ENCODE data around the gene CRTAC1.
A peak's percentile ranks its signal among the peaks of the same experiment; 100 is the strongest.

The CRTAC1 gene

DNA sequence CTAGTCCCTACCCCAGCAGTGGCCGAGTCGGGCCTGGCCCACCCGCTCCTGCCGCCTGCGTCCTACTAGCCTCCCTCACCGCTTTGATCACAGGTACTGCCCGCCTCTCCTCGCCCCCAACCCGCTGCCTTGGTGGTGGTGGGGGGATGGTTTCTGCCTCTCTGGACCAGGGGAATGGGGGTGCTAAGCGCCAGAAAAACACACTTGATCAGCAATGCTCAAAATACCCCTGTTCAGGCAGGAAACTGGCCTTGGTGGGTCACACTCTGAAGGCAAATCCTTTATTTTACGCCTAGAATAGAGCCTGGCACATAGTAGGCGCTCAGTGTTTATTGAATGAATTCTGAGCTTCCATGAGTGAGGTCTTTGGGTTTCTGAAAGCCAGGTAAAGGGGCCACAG, 1.0 kb upstream of the CRTAC1 start:
- FAIRE-seq (no peak), DNase-seq (ENCODE audit: insufficient read length, low spot score) (no peak)

DNA sequence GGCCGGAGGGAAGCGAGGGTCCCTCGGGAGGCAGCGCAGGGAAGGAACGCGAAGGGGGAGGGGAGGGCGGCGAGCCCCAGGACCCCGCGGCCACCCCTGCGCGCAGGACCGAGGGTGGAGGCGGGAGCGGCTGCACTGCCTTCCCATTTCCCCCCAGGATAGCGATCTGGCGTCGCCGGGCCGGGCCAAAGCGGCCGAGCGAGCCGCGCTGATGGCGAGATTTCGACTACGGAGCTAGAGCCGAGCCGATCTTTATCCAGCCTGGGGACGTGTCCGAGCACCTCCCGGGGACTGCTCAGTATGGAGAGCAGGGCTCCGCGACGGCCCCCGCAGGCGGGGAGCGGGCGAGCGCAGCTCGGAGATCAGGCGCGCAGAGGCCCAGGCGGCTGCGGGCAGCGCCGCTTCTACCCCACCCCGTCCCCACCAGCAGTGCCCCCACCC, 590 bp upstream of the CRTAC1 start:
- DNase-seq (ENCODE audit: insufficient read length, low spot score) (no peak), FAIRE-seq (no peak)

DNA sequence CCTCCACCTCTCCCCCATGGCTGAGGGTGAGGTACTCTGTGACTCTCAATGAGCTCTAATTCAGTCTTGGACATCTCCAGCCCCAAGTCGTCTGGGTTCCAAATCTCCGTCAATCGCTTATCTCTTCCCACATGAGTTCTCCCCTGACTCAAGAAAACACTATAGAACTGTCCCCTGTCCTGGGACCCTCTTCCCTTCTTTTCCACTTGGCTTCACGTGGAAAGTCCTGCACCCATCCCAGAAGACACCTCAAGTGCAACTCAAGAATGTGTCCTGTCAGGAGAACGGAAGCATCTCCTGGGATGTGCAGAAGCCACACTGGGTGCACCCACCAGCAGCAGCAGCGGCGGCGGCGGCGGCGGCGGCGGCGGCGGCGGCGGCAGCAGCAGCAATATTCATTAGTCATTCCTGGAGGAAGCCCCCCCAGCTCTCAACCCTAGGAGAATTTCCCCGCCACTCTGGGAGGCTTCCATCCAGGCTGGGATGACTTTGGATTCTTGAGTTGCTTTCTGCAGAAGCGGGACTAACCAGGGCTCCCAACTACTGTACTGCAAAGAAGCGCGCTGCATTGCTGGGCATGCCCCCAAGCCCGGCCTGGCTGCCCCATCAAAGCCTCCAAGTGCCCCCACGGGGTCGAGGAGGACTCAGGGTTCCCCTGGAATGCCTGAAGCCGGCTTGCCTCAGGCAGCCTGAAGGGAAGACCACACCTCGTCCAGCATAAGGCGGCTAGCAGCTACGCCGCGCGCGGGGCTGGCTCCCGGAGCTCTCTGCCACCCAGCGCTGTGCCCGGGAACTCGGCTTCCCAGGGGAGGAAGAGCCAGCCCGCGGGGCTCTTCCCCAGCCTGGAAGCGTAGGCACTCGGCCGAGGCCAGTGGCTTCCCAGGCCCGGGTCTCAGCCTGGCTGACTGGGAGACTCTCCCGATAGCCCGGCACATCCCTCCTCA, 1.0 kb downstream of the CRTAC1 start:
- FAIRE-seq (no peak), DNase-seq (ENCODE audit: insufficient read length, low spot score) (no peak)

DNA sequence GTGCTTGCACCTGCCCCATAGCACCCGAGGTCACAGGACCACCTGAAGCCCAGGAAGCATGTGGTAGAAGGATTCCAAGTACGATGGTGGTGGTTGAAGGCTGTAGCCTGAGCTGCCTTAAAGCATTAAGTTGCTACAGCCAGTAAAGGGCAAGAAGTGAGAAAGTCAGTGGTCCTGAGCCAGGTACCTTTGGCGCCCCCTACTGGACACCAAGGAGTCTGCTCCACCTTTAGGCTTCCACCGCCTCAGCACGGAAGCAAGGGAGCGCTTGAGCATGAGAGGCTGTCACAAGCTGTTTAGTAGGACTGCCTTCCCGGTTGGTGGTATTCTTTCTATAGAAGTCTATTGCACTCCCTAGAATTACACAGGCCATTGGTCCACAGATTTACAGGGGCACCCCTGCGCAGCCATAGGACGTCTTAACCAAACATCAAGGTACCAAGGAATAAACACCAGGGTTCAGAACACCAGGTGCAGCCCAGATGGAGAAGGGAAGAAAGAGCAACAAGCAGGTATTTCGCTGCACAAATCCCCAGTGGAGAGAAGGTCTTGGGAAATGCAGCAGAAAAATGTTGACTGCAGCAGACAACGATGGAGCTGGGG, 2.2 kb downstream of the CRTAC1 start:
- DNase-seq (ENCODE audit: insufficient read length, low spot score): peak; percentile 91
- peak; percentile 4 for FAIRE-seq

DNA sequence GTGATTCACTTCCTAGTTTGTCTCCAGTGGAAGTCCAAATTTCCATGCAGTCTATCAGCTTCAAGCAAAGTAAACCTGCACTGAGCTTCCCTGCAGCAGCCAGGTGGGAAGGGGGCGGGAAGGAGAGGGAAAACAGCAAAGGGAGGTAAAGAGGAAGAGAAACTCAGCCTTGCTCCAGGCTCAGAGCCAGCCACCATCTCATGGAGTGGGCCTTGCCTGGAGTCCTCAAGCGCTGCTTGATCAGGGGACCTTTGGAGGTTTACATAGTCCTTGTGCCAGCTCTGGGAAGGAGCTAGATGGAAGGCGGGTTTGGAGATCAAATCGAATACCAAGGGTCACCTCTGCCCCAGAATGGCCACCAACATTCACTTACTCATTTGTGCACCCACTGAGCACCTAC, 7.4 kb downstream of the CRTAC1 start:
- DNase-seq (ENCODE audit: insufficient read length, low spot score): no peak
- no peak for FAIRE-seq

DNA sequence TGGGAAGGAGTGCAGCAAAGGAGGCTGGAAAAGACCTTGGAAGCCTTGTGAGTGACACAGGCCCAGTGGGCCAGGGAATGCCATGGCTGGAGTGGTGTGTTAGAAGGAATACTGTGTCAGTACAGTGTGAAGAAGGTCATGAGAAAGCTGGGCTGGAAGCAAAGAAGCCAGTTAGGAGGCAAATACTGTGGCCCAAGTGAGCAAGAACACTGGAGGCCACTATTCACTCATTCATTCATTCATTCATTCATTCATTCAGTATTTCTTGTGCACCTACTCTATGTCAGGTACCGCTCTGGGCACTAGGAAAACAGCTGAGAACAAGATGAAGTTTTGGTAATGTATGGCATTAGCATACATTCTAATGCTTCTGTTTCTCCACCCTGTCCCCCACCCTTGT, 9.6 kb downstream of the CRTAC1 start:
- FAIRE-seq (no peak), DNase-seq (ENCODE audit: insufficient read length, low spot score) (no peak)

DNA sequence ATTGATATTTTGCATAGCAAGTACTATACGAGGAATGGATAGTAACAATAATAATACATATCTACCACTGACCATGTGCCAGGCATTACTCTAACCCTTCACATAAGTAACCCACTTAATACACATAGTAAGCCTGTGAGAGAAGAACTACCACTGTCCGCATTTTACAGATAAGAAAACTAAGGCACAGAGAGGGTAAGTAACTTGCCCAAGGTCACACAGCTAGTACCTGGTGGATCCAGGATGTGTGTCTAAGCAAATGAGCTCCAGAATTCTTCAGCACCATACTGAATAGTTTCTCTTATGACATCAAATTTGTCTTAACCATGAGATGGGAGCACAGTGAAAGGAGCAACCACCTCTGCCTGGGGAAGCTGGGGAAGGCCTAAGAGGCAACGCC, 10.2 kb downstream of the CRTAC1 start:
- no peak for FAIRE-seq
- no peak for DNase-seq (ENCODE audit: insufficient read length, low spot score)

DNA sequence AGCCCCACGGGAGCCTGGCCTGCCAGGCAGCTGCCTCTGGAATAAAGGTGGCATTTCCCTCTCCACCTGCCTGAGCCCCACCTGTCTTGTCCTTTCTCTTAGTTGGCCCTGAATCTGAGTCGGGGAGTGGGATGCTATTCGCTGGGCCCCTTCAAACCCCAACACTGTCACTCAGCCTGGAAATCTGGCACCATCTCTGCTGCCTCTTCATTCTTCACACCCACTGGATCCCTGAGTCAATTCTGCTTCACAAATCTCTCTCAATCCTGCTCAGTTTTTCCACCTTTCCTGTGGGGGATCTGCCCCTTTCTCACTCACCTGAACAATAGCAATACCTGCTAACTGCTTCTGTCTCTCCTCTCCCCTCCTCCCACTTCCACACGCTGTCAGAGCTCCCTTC, 10.6 kb downstream of the CRTAC1 start:
- FAIRE-seq (no peak), DNase-seq (ENCODE audit: insufficient read length, low spot score) (no peak)

DNA sequence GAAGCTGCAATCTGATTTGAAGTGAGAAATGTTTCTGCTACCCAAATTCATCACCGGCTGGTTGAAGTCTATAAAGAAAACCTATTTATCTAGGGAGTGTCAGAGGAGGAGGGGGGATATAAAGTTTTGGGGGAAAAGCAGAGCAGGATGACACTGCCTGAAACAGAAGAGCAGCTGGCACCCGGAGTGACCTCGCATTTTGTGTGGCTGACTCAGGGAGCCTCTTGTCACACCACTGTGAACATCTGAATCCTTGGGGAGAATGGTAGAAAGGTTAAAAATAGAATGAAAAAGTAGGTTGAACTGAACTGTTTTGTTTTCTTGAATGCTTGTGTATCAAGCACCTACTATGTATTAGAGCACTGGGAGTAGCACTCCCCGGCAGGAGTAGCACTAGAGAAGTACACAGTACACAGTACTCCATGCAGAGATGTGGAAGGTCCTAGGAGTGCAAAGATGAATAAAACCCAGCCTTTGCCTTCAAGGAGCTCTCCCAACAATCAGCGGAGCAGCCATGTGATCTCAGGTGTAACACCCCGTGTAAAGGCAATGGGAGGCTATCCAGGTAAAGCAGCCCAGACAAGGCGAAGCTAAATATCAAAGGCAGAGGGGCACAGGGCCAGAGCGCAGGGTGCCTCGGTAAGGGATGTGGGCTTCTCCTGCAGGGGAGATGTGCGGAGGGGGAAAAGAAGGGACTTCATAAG, 13.5 kb downstream of the CRTAC1 start:
- no peak for DNase-seq (ENCODE audit: insufficient read length, low spot score)

DNA sequence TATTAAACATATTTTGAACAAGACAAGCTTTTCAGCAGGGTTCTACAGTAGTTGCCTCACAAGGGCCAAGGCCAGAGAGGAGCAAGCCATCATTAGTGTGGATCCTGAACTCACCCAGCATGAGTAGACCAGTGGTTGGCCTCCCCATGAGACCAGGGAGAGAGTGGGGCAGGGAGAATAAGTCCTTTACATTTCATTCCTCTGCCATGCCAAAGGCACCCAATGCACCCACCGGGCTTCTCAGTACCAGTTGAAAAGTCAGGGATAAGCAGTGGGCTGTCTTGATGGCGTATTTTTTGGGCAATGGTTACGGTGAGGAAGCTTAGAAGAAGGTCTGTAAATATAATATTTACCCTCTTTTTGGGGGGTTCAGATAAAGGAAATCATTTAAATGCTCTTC, 16.6 kb downstream of the CRTAC1 start:
- FAIRE-seq (no peak), DNase-seq (ENCODE audit: insufficient read length, low spot score) (no peak)

More for the DNA sequence above, 13.5 kb downstream of the CRTAC1 start:
- no peak for FAIRE-seq

DNA sequence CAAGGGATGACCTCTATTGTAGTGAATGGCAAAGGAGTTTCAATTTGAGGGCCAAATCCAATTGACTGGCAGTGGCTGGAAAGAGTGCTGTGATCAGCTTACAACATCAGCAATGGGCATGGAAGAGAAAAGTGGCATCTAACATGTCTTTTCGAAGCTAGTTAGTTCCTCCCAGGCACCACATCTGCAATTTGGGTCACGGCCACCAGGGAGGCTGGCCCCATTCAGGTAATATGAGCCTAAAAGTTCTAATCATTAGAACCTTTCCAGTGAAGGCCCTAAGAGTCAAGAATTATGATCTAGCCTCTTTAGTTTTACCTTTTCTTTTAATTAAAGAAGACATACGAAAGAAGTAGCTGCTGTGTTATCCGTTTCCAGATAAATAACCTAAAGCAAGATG, 17.3 kb downstream of the CRTAC1 start:
- DNase-seq (ENCODE audit: insufficient read length, low spot score): no peak
- no peak for FAIRE-seq

DNA sequence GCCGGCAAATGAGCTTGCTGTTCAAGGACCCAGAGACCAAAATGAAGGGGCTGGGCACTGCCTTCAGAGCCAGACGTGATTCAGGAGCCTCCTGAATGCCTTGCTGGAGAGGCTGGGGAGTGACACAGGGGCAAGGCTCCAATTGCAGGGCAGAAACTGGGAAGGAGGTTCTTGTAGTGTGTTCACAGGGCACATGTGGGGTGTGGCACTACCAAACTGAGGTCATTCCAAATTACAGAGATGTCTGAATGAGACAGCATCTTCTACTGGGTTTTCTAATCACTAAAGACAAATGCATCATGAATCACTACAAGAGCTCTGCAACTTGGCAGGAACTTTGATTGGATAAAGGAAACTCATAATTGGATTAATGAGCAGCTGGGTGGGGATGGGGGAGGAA, 17.8 kb downstream of the CRTAC1 start:
- no peak for DNase-seq (ENCODE audit: insufficient read length, low spot score)
- no peak for FAIRE-seq

DNA sequence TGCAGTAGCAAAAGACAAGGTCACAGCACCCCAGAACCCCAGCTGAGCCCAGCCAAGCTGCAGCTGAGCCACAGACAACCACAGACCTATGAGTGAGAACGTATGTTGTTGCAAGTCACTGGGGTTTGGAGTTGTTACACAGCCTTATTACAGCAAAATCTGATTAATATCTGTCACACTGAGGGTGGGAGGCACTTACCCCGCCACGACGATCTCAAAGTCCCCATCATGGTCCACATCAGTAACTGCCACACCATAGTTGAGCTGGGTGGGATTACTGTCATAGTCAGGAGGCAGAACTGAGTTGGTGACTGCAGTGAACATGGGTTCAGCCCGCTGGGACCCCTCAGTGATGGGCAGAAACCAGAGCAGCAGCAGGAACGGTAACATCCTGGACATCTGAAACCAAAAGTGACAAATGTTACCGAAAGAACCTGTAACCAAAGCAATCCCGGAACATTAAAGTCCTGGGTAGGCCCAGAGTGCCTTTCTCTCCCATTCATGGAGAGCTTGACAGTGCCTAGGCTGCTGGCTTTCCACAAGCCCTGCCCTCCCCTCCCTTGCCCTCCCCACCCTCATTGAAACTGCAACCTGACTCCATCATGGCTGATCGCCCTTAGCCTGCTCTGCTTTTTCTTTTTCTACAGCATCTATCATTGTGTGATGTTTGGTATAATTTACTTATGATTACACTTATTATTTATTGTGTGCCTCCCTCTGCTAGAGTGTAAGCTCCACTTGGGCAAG, 19.3 kb downstream of the CRTAC1 start:
- FAIRE-seq: no peak
- no peak for DNase-seq (ENCODE audit: insufficient read length, low spot score)

DNA sequence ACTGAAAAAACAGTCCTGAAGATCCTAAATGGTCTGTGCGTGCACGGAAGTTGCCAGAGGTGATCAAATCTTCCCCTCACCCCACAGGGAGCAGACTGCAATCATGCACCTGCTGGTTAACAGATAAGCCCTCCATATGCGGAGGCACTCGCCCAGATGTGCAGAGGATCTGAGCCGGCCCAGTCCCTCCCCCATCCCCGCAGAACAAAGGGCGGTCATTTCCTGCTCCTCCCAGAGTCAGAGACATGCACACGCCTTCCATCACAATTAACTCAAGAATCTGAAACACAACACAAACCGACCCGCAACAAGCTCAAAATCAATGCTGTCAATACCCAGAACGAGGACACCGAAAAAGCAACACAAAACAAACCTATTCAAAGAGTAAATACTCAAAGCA, 24.2 kb downstream of the CRTAC1 start:
- FAIRE-seq (no peak), DNase-seq (ENCODE audit: insufficient read length, low spot score) (no peak)

DNA sequence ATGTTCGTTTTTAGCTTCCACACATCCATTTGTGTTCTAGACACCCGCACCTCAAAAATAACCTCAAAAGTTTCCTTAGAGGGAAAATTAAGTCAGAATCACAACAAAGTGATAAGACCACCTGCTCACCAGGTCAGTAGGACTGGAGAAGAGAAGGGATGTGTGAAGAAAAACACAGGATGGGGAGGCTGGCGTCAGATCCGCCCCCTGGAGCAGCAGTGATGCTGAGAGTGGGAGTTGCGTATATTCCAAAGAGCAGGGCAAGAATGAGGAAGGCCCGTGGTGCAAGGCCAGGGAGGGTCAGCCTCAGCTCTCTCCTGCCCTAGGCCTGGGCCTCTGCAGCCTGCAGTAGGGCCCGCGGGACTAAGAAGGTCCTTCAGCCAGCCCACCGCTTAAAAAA, 28.7 kb downstream of the CRTAC1 start:
- FAIRE-seq (no peak), DNase-seq (ENCODE audit: insufficient read length, low spot score) (no peak)

DNA sequence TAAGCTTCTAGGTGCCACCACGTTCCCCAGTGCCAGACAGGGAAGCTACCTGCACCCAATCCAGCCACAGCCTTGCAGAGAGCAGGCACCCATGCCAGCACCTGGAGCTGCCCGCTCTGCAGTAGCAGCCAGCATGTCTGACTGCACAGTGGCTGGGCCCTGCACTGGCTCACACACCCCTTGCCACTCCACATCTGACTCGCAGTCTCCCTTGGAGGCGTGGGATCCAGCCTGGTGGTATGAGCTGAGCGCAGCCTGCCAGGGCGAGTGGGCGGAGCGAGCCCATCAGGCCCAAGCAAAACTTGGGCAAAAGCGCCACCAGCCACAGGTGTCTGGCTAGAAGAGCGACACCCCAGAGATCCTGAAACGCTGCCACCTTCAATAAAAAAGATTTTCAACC, 30.1 kb downstream of the CRTAC1 start:
- FAIRE-seq (no peak), DNase-seq (ENCODE audit: insufficient read length, low spot score) (no peak)

DNA sequence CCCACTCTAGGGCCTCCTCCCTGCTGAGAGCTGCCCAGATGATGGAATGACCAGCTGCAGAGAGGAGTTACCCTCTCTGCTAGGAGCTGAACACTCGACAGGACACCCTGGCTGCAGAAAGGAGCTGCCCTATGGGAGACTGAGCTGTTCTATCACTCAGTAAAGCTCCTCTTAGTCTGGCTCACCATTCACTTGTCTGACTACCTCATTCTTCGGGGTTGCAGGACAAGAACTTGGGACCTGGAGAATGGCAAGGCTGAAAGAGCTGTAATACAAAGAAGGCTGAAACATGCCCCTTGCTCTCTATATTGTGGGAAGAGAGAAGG, 30.5 kb downstream of the CRTAC1 start:
- DNase-seq (ENCODE audit: insufficient read length, low spot score): no peak
- no peak for FAIRE-seq

DNA sequence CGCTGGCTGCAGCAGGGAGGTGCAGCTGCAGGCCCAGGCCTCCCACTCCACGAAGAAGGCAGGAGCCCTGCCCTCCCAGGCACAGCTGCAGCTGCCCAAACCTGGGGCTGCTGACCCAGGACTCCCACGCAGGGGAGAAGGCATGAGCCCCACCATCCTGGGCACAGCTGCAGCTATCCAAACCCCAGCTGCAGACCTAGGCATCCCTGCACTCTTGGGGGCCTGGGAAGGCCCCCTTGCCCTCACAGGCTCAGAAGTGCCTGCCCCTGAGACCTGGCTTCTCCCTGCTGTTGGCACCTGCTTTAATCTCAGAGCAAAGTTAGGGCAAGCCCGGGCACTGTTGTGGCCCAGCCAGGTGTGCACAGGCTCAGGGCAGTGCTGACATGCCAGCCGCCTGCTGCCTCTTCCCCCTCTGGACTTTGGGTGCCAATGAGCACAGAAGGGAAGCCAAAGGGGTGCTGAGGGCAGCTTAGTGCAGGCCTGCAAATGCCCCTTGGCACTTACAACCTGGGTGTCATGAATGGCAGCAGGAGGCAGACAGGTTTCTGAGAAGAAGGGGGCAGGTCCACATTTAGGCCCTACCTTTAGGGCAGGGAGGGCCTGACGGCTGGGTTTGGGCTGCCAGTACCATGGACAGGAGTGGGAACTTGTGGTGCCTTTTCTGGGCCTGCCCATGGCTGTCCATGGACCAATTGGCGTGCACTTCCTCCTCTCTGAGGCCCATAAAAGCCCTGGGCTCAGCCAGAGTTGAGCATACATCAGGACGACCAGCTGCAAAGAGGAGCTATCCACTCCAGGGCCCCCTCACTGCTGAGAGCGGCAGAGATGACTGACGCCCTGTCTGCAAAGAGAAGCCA, 31.1 kb downstream of the CRTAC1 start:
- DNase-seq (ENCODE audit: insufficient read length, low spot score) (no peak), FAIRE-seq (no peak)

DNA sequence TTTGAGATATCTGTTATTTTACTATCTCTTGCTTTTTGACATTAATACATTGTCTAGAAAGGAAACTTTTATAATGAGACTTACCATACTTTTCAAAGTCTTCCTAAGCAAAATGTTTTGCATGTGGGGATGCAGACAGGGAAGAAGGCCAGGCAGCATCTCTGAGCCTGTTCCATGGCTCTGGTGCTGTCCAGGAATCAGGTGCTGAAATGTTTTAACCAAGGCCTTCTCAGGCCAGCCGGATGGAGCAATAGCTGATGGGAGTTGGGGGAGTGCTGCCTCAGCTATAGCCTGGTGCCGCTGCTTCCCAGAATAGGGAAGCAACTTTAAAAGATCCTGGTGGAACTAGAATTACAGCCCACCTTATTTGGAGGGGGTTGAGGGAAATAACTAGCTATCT, 38.5 kb downstream of the CRTAC1 start:
- no peak for DNase-seq (ENCODE audit: insufficient read length, low spot score)

DNA sequence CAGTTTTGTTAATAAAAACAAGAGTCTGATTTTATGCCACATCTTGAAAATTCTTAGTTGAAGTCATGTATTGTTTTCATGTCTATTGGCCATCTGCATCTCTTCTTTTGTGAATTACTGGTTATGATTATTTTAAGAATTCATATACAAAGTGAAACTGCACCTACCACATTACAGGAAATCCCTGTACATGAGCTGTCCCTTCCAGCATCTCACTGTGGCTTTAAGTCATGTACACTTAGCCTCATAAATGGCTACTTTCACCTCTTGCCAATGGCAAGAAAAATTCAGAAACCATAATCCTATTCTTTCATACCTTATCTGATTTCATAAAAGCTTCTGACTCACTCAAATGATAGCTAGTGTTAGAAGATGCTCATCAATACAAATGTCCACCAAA, 48.6 kb downstream of the CRTAC1 start:
- FAIRE-seq: no peak
- DNase-seq (ENCODE audit: insufficient read length, low spot score): no peak

More for the DNA sequence above, 38.5 kb downstream of the CRTAC1 start:
- FAIRE-seq: no peak

All from GM19239 (cell line).